OCI-LY7 (cell line): ENCODE measurements around the gene REN. TPM values are rescaled to one million over a fixed set of nuclear protein-coding genes. Genes with fewer than 3 reads are reported as not detected.

Experiments used
- BruUV-seq: library from RNA; stranded (reverse); fragments of 400-500 nt; replicated peaks from 2 replicates; lab custom pipeline; 2021; lab: Mats Ljungman, UMichigan
- CTCF ChIA-PET: fragments of 300-600 bp; sonication (Branson Sonifier 250); formaldehyde crosslinking; loops from one replicate; lab custom pipeline; 2022; ENCODE audit warnings: antibody characterized with exemption; ENCODE audit not compliant: unreplicated experiment; lab: Charles Lee
- POLR2A ChIA-PET: fragments of 300-600 bp; sonication (Branson Sonifier 250); formaldehyde crosslinking; loops from one replicate; lab custom pipeline; 2022; ENCODE audit warnings: antibody characterized with exemption; lab: Charles Lee
- DNase-seq: peaks from one replicate; pipeline ENCODE4 v3.0.0-alpha.2; 2015; ENCODE audit warnings: low spot score
- H2AFZ ChIP-seq: fragments of 200-600 bp; sonication (generic), shearing (Covaris generic); 2 replicates; pipeline ENCODE4 v1.6.1; 2014; ENCODE audit warnings: mild to moderate bottlenecking, antibody characterized with exemption, low read length, moderate library complexity
- H3K27ac ChIP-seq: fragments of 200-600 bp; sonication (generic); 2 replicates; pipeline ENCODE4 v1.5.1; 2014; ENCODE audit warnings: mixed run types, low read depth, mild to moderate bottlenecking, moderate library complexity, low read length, inconsistent platforms; ENCODE audit not compliant: poor library complexity, severe bottlenecking
- H3K36me3 ChIP-seq: fragments of 200-600 bp; sonication (generic); 2 replicates; pipeline ENCODE4 v1.6.1; 2014; ENCODE audit warnings: mild to moderate bottlenecking, antibody characterized with exemption, low read length, moderate library complexity, mixed read lengths; ENCODE audit not compliant: insufficient read depth
- H3K4me1 ChIP-seq: fragments of 200-600 bp; sonication (generic); 2 replicates; pipeline ENCODE4 v1.5.1; 2014; ENCODE audit warnings: mild to moderate bottlenecking, low read length; ENCODE audit not compliant: insufficient read depth, poor library complexity, severe bottlenecking
- H3K4me2 ChIP-seq: fragments of 200-600 bp; sonication (generic); 2 replicates; pipeline ENCODE4 v1.6.1; 2014; ENCODE audit warnings: mild to moderate bottlenecking, low read length
- H3K4me3 ChIP-seq: fragments of 200-600 bp; sonication (generic); 2 replicates; pipeline ENCODE4 v1.5.1; 2014; ENCODE audit warnings: mild to moderate bottlenecking, low read depth, low read length; ENCODE audit not compliant: poor library complexity, severe bottlenecking
- H3K79me2 ChIP-seq: fragments of 200-600 bp; sonication (generic); 2 replicates; pipeline ENCODE4 v1.6.1; 2016; ENCODE audit warnings: low read depth, mild to moderate bottlenecking, low read length, moderate library complexity, mixed read lengths; ENCODE audit not compliant: insufficient read depth
- H3K9me2 ChIP-seq: fragments of 200-600 bp; sonication (generic); 2 replicates; pipeline ENCODE4 v1.6.1; 2016; ENCODE audit warnings: mild to moderate bottlenecking, low read length, mixed read lengths; ENCODE audit not compliant: insufficient read depth
- H3K9me3 ChIP-seq: fragments of 200-600 bp; sonication (generic); 2 replicates; pipeline ENCODE4 v1.6.1; 2014; ENCODE audit warnings: mild to moderate bottlenecking, mixed run types, low read length, mixed read lengths
- H4K20me1 ChIP-seq: fragments of 200-600 bp; sonication (generic); 2 replicates; pipeline ENCODE4 v1.6.1; 2014; ENCODE audit warnings: mild to moderate bottlenecking, antibody characterized with exemption, low read length, moderate library complexity, mixed read lengths; ENCODE audit not compliant: insufficient read depth
- EZH2phosphoT487 ChIP-seq: fragments of 200-600 bp; sonication (generic); IDR thresholded peaks from 2 replicates; pipeline ENCODE4 v1.6.1; 2018; ENCODE audit warnings: low read depth, borderline replicate concordance, mild to moderate bottlenecking, mixed run types, antibody characterized with exemption, low read length, moderate library complexity, mixed read lengths
- intact Hi-C: fragments of 100-400 bp; cut with micrococcal nuclease; formaldehyde crosslinking; loops from one replicate; pipeline ENCODE4 v1.10.0; 2022; ENCODE audit not compliant: unreplicated experiment
- total RNA-seq, 2 experiments: library from RNA; depleted of rRNA in 1 of 2; stranded (reverse); fragments of >200 nt in 1 of 2; shearing (Covaris generic) in 1 of 2; gene quantifications; 2 replicates each; pipeline ENCODE4 v1.2.3, GENCODE V29; 2014 to 2022
- TF ChIP-seq, protein P1 (sequence below): fragments of 200-600 bp; sonication (generic); conservative IDR thresholded peaks from 2 replicates; pipeline ENCODE4 v1.5.1; 2014; ENCODE audit warnings: mild to moderate bottlenecking, antibody characterized with exemption, low read length, moderate library complexity, mixed read lengths

The REN gene
- total RNA-seq, 2 experiments from 2014 or later, result not detected

GRCh38 chr1:204147406-204148383 lies 18.4 kb downstream of the REN start:
- Histone ChIP-seq H3K9me2 (no peaks in the 10 kb centered on the region), H4K20me1 (no peaks in the 10 kb centered on the region), H3K79me2 (no peaks in the 10 kb centered on the region), H3K36me3 (no peaks in the 10 kb centered on the region), H2AFZ (no peak overlapping the region), H3K4me2 (no peak overlapping the region), H3K9me3 (no peaks in the 10 kb centered on the region), H3K4me3 (no peak overlapping the region), H3K27ac (no peak overlapping the region), H3K4me1 (no peaks in the 10 kb centered on the region)
- no TSS peak for BruUV-seq
- ChIA-PET CTCF (no interaction called here), POLR2A (no interaction called here)
- no peak for DNase-seq
- TF ChIP-seq, protein P1, sequence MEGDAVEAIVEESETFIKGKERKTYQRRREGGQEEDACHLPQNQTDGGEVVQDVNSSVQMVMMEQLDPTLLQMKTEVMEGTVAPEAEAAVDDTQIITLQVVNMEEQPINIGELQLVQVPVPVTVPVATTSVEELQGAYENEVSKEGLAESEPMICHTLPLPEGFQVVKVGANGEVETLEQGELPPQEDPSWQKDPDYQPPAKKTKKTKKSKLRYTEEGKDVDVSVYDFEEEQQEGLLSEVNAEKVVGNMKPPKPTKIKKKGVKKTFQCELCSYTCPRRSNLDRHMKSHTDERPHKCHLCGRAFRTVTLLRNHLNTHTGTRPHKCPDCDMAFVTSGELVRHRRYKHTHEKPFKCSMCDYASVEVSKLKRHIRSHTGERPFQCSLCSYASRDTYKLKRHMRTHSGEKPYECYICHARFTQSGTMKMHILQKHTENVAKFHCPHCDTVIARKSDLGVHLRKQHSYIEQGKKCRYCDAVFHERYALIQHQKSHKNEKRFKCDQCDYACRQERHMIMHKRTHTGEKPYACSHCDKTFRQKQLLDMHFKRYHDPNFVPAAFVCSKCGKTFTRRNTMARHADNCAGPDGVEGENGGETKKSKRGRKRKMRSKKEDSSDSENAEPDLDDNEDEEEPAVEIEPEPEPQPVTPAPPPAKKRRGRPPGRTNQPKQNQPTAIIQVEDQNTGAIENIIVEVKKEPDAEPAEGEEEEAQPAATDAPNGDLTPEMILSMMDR, result no peak
- no peak for TF ChIP-seq EZH2phosphoT487
- intact Hi-C loops, result no loop called here

- POLR2A ChIA-PET, result no interaction called here
- no peak overlapping the region for H2AFZ ChIP-seq
- BruUV-seq, result no TSS peak
- no peaks in the 10 kb centered on the region for H3K9me2 ChIP-seq
- H3K4me2 ChIP-seq, result no peak overlapping the region
- CTCF ChIA-PET, result no interaction called here
- TF ChIP-seq, protein P1, result no peak
- TF ChIP-seq EZH2phosphoT487, result no peak
- H3K9me3 ChIP-seq, result no peaks in the 10 kb centered on the region
- intact Hi-C loops, result no loop called here
- no peak for DNase-seq
- no peaks in the 10 kb centered on the region for H3K79me2 ChIP-seq
- H3K27ac ChIP-seq, result no peak overlapping the region
- H4K20me1 ChIP-seq, result no peaks in the 10 kb centered on the region
- H3K36me3 ChIP-seq, result no peaks in the 10 kb centered on the region
- H3K4me3 ChIP-seq, result no peak overlapping the region
- H3K4me1 ChIP-seq, result no peaks in the 10 kb centered on the region
Observed at GRCh38 chr1:204146965-204147364, 19.2 kb downstream of the REN start.

DNA sequence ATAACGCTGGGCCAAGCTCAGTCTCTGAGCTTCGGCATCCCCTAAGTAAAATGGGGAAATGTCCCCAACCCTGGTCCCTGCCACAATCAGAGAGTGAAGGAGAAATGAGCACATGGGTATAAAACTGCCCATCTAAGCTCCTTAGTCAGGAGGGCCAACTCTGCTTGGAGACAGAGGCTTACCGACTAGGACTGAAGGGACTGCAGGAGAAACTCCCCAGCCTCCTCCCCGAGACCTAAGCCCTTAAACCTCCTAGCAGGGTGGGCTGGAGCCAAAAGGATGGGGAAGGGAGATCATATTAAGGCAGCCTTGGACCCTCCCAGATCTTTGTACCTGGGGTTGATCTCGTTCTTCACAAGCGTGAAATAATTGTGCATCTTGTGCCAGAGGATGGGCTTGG lies 19.8 kb downstream of the REN start:
- H3K4me3 ChIP-seq, result no peak overlapping the region
- no peaks in the 10 kb centered on the region for H3K4me1 ChIP-seq
- CTCF ChIA-PET, result no interaction called here
- H3K27ac ChIP-seq, result no peak overlapping the region
- no peak overlapping the region for H3K4me2 ChIP-seq
- H4K20me1 ChIP-seq, result no peaks in the 10 kb centered on the region
- BruUV-seq, result no TSS peak
- no peak for DNase-seq
- H3K9me3 ChIP-seq, result no peaks in the 10 kb centered on the region
- H3K79me2 ChIP-seq, result no peaks in the 10 kb centered on the region
- no peaks in the 10 kb centered on the region for H3K36me3 ChIP-seq
- H3K9me2 ChIP-seq, result no peaks in the 10 kb centered on the region
- TF ChIP-seq EZH2phosphoT487, result no peak
- TF ChIP-seq, protein P1, result no peak
- H2AFZ ChIP-seq, result no peak overlapping the region
- POLR2A ChIA-PET, result no interaction called here
- intact Hi-C loops, result no loop called here
